ENCODE data around the gene EFL1.
"Not testable (repeated sequence)": the region's sequence is repeated elsewhere in the genome, so short reads cannot be mapped to it uniquely, and the experiment has no call there.

EFL1 gene
- total RNA-seq = 32.3 reads per million, percentile 58 among the genes with 10 or more reads in this experiment

GRCh38 chr15:82262422-82263026 lies at the start of gene EFL1, which contains the start of gene SAXO2:
Gene EFL1 (minus strand): TSS chr15:82262734. CDS start chr15:82261778, 956 bp downstream.
Gene SAXO2 (plus strand): TSS chr15:82262818. CDS start chr15:82262880, 62 bp downstream.
- DNase-seq = peak; percentile 89

- DNase-seq = not testable (repeated sequence)
These were observed 48.8 kb upstream of the EFL1 start for GRCh38 chr15:82311321-82311720.

GRCh38 chr15:82309802-82310201 lies 47.3 kb upstream of the EFL1 start:
- no peak for DNase-seq

GRCh38 chr15:82307714-82308081 lies 45.2 kb upstream of the EFL1 start:
- DNase-seq = no peak

GRCh38 chr15:82306791-82307713 lies 44.5 kb upstream of the EFL1 start:
- no peak for DNase-seq

- DNase-seq = no peak
These were observed 43.1 kb upstream of the EFL1 start for GRCh38 chr15:82305621-82306048.

- DNase-seq = no peak
These were observed 42.2 kb upstream of the EFL1 start for GRCh38 chr15:82304778-82305090.

GRCh38 chr15:82303956-82304777 lies 41.6 kb upstream of the EFL1 start:
- no peak for DNase-seq

- no peak for DNase-seq
These were observed 38.9 kb upstream of the EFL1 start for GRCh38 chr15:82301296-82302016.

- no peak for DNase-seq
These were observed 38.3 kb upstream of the EFL1 start for GRCh38 chr15:82300883-82301282.

- not testable (repeated sequence) for DNase-seq
These were observed 37.8 kb upstream of the EFL1 start for GRCh38 chr15:82300326-82300725.

- not testable (repeated sequence) for DNase-seq
These were observed 37.0 kb upstream of the EFL1 start for GRCh38 chr15:82299511-82299914.

GRCh38 chr15:82298520-82298919 lies 36.0 kb upstream of the EFL1 start:
- DNase-seq = peak; percentile 16

GRCh38 chr15:82298032-82298431 lies 35.5 kb upstream of the EFL1 start:
- no peak for DNase-seq

GRCh38 chr15:82297546-82297945 lies 35.0 kb upstream of the EFL1 start:
- no peak for DNase-seq

GRCh38 chr15:82294061-82294690 lies 31.6 kb upstream of the EFL1 start:
- DNase-seq = no peak

- no peak for DNase-seq
These were observed 29.7 kb upstream of the EFL1 start for GRCh38 chr15:82292271-82292670.

GRCh38 chr15:82288202-82288601 lies 25.7 kb upstream of the EFL1 start:
- DNase-seq = not testable (repeated sequence)

- DNase-seq = not testable (repeated sequence)
These were observed 23.9 kb upstream of the EFL1 start for GRCh38 chr15:82286475-82286874.

GRCh38 chr15:82284381-82284780 lies 21.8 kb upstream of the EFL1 start:
- not testable (repeated sequence) for DNase-seq

- not testable (repeated sequence) for DNase-seq
These were observed 19.9 kb upstream of the EFL1 start for GRCh38 chr15:82282386-82282785.

GRCh38 chr15:82281276-82281675 lies 18.7 kb upstream of the EFL1 start:
- not testable (repeated sequence) for DNase-seq

Data from effector CD4-positive, alpha-beta T cell (primary cell).